Naive thymus-derived CD8-positive, alpha-beta T cell (primary cell): ENCODE data around the gene BMP7. TPM values are rescaled to one million over a fixed set of nuclear protein-coding genes. Genes with fewer than 3 reads are reported as not detected.

ENCODE experiments used
- ATAC-seq, 2 donors: fragments of 150-1000 bp; cut with Tn5 transposase in 1 of 2; sonication (Bioruptor Pico), chemical (Tn5 transposase) in 1 of 2; 1 replicate in 1 of 2; 2 replicates in 1 of 2; pipeline ENCODE4 v1.10.0; 2021; ENCODE audit warnings: mild to moderate bottlenecking in 2 of 2, moderate library complexity in 2 of 2
- POLR2A ChIA-PET: fragments of 350-600 bp; sonication (Branson Sonifier 250); formaldehyde crosslinking; loops from one replicate; lab custom pipeline; 2021; ENCODE audit warnings: antibody characterized with exemption; lab: Charles Lee
- DNase-seq, 10 donors: peaks; one replicate each; pipeline versions ENCODE4 v3.0.0 to v3.0.0-alpha.2; 2020 to 2022
- H3K27ac Mint-ChIP-seq, 10 donors: one replicate each; pipeline ENCODE4 v1.8.0; 2020 to 2022; ENCODE audit warnings: mild to moderate bottlenecking in 10 of 10, mixed read lengths in 10 of 10, moderate library complexity in 4 of 10, inconsistent platforms in 1 of 10
- H3K27me3 Mint-ChIP-seq, 5 donors: one replicate each; pipeline ENCODE4 v1.8.0; 2021 to 2022; ENCODE audit warnings: mixed read lengths in 5 of 5
- H3K36me3 Mint-ChIP-seq, 3 donors: one replicate each; pipeline ENCODE4 v1.8.0; 2020 to 2022; ENCODE audit warnings: mixed read lengths in 3 of 3, mild to moderate bottlenecking in 2 of 3, inconsistent platforms in 1 of 3
- H3K4me1 Mint-ChIP-seq, 4 donors: one replicate each; pipeline ENCODE4 v1.8.0; 2021 to 2022; ENCODE audit warnings: mixed read lengths in 4 of 4
- H3K4me3 Mint-ChIP-seq, 10 donors: one replicate each; pipeline ENCODE4 v1.8.0; 2020 to 2022; ENCODE audit warnings: mild to moderate bottlenecking in 10 of 10, mixed read lengths in 10 of 10, moderate library complexity in 6 of 10, inconsistent platforms in 1 of 10
- H3K9me3 Mint-ChIP-seq, 9 donors: one replicate each; pipeline ENCODE4 v1.8.0; 2020 to 2022; ENCODE audit warnings: mixed read lengths in 9 of 9, mild to moderate bottlenecking in 3 of 9, inconsistent platforms in 1 of 9, moderate library complexity in 1 of 9
- polyA plus RNA-seq, 3 donors: library from polyadenylated mRNA; unstranded; fragments of 300-500 nt; fragmentation: Illumina TruSeq; gene quantifications; one replicate each; pipeline ENCODE4 v1.2.3, GENCODE V29; 2021
- total RNA-seq, 8 experiments: library from RNA in 2 of 8; stranded (reverse) in 2 of 8; gene quantifications; one replicate each; pipeline ENCODE4 v1.2.3 and lab custom pipeline; 2021 to 2026

Gene BMP7
- total and polyA plus RNA-seq, 5 experiments from 2014 or later = not detected

- POLR2A ChIA-PET = no interaction called here
- no peaks in the 10 kb centered on the region for H3K36me3 Mint-ChIP-seq
These were observed 126.0 kb downstream of the BMP7 start for GRCh38 chr20:57140416-57140965.

GRCh38 chr20:57139342-57140093, 126.9 kb downstream of the BMP7 start:
- no peaks in the 10 kb centered on the region for H3K4me1 Mint-ChIP-seq
- DNase-seq (no peak), ATAC-seq (no peak)
- peaks cover 2 to 10% (median 10%) of the 10 kb centered on the region in 5 donors for H3K27me3 Mint-ChIP-seq
- H3K36me3 Mint-ChIP-seq = no peaks in the 10 kb centered on the region
- H3K9me3 Mint-ChIP-seq = peaks cover 0 to 2% (median 0%) of the 10 kb centered on the region in 9 donors
- POLR2A ChIA-PET = no interaction called here
- H3K27ac Mint-ChIP-seq = peak overlapping the region in 1 of 10 donors; percentile 20
- no peak overlapping the region for H3K4me3 Mint-ChIP-seq

More at GRCh38 chr20:57140416-57140965, 126.0 kb downstream of the BMP7 start:
- H3K4me1 Mint-ChIP-seq = no peaks in the 10 kb centered on the region
- H3K27ac Mint-ChIP-seq = no peak overlapping the region
- peaks cover 0 to 4% (median 0%) of the 10 kb centered on the region in 9 donors for H3K9me3 Mint-ChIP-seq
- no peak overlapping the region for H3K4me3 Mint-ChIP-seq
- no peak for ATAC-seq
- no peak for DNase-seq
- H3K27me3 Mint-ChIP-seq = peaks cover under 1 to 14% (median 5%) of the 10 kb centered on the region in 5 donors

- no peaks in the 10 kb centered on the region for H3K4me1 Mint-ChIP-seq
- no peak overlapping the region for H3K4me3 Mint-ChIP-seq
- H3K36me3 Mint-ChIP-seq = no peaks in the 10 kb centered on the region
- DNase-seq = no peak
- H3K27ac Mint-ChIP-seq = no peak overlapping the region
- no peak for ATAC-seq
- POLR2A ChIA-PET = no interaction called here
- peaks cover 0 to 4% (median 0%) of the 10 kb centered on the region in 9 donors for H3K9me3 Mint-ChIP-seq
- H3K27me3 Mint-ChIP-seq = peaks cover 2 to 21% (median 12%) of the 10 kb centered on the region in 5 donors
These were observed 128.0 kb downstream of the BMP7 start for GRCh38 chr20:57138198-57138995.

GRCh38 chr20:57137676-57138075, 128.8 kb downstream of the BMP7 start:
- POLR2A ChIA-PET = no interaction called here
- Mint-ChIP-seq H3K4me3 (no peak overlapping the region), H3K36me3 (no peaks in the 10 kb centered on the region), H3K9me3 (peaks cover 0 to 2% (median 0%) of the 10 kb centered on the region in 9 donors), H3K27me3 (peaks cover 2 to 24% (median 9%) of the 10 kb centered on the region in 5 donors), H3K4me1 (no peaks in the 10 kb centered on the region), H3K27ac (no peak overlapping the region)
- ATAC-seq = no peak
- DNase-seq = no peak

GRCh38 chr20:57136734-57137133, 129.7 kb downstream of the BMP7 start:
- ATAC-seq (no peak), DNase-seq (no peak)
- H3K9me3 Mint-ChIP-seq = peaks cover 0 to 2% (median 0%) of the 10 kb centered on the region in 9 donors
- H3K36me3 Mint-ChIP-seq = no peaks in the 10 kb centered on the region
- H3K4me1 Mint-ChIP-seq = no peaks in the 10 kb centered on the region
- H3K4me3 Mint-ChIP-seq = no peak overlapping the region
- H3K27ac Mint-ChIP-seq = no peak overlapping the region
- peaks cover 2 to 33% (median 12%) of the 10 kb centered on the region in 5 donors for H3K27me3 Mint-ChIP-seq
- POLR2A ChIA-PET = no interaction called here

- ATAC-seq (no peak), DNase-seq (no peak)
- peaks cover 2 to 39% (median 14%) of the 10 kb centered on the region in 5 donors for H3K27me3 Mint-ChIP-seq
- H3K27ac Mint-ChIP-seq = no peak overlapping the region
- H3K36me3 Mint-ChIP-seq = no peaks in the 10 kb centered on the region
- H3K4me1 Mint-ChIP-seq = no peaks in the 10 kb centered on the region
- H3K4me3 Mint-ChIP-seq = no peak overlapping the region
- H3K9me3 Mint-ChIP-seq = peaks cover 0 to 2% (median 0%) of the 10 kb centered on the region in 9 donors
- POLR2A ChIA-PET = no interaction called here
These were observed 130.6 kb downstream of the BMP7 start for GRCh38 chr20:57135875-57136274.

- Mint-ChIP-seq H3K4me3 (no peak overlapping the region), H3K4me1 (no peaks in the 10 kb centered on the region), H3K36me3 (no peaks in the 10 kb centered on the region), H3K9me3 (peaks cover 0 to 2% (median 0%) of the 10 kb centered on the region in 9 donors), H3K27me3 (peaks cover 2 to 39% (median 14%) of the 10 kb centered on the region in 5 donors), H3K27ac (no peak overlapping the region)
- ATAC-seq (no peak), DNase-seq (no peak)
- POLR2A ChIA-PET = no interaction called here
These were observed 131.6 kb downstream of the BMP7 start for GRCh38 chr20:57134804-57135203.

- H3K36me3 Mint-ChIP-seq = no peaks in the 10 kb centered on the region
- no peak overlapping the region for H3K27ac Mint-ChIP-seq
- peaks cover 2 to 39% (median 17%) of the 10 kb centered on the region in 5 donors for H3K27me3 Mint-ChIP-seq
- H3K9me3 Mint-ChIP-seq = peaks cover 0 to 2% (median 0%) of the 10 kb centered on the region in 9 donors
- no peak for DNase-seq
- ATAC-seq = no peak
- POLR2A ChIA-PET = no interaction called here
- H3K4me1 Mint-ChIP-seq = no peaks in the 10 kb centered on the region
- no peak overlapping the region for H3K4me3 Mint-ChIP-seq
These were observed 132.4 kb downstream of the BMP7 start for GRCh38 chr20:57133926-57134650.

- ATAC-seq = no peak
- no peak for DNase-seq
- H3K27me3 Mint-ChIP-seq = peaks cover 2 to 48% (median 22%) of the 10 kb centered on the region in 5 donors
- H3K4me1 Mint-ChIP-seq = no peaks in the 10 kb centered on the region
- H3K4me3 Mint-ChIP-seq = no peak overlapping the region
- no peaks in the 10 kb centered on the region for H3K36me3 Mint-ChIP-seq
- POLR2A ChIA-PET = no interaction called here
- H3K9me3 Mint-ChIP-seq = peaks cover 0 to 2% (median 0%) of the 10 kb centered on the region in 9 donors
- no peak overlapping the region for H3K27ac Mint-ChIP-seq
These were observed 134.6 kb downstream of the BMP7 start for GRCh38 chr20:57131601-57132391.

- peaks cover 0 to 5% (median 0%) of the 10 kb centered on the region in 4 donors for H3K4me1 Mint-ChIP-seq
- no peaks in the 10 kb centered on the region for H3K36me3 Mint-ChIP-seq
- POLR2A ChIA-PET = no interaction called here
- no peak overlapping the region for H3K4me3 Mint-ChIP-seq
- peaks cover 0 to 2% (median 0%) of the 10 kb centered on the region in 9 donors for H3K9me3 Mint-ChIP-seq
- peaks cover 2 to 55% (median 27%) of the 10 kb centered on the region in 5 donors for H3K27me3 Mint-ChIP-seq
- ATAC-seq (no peak), DNase-seq (no peak)
- H3K27ac Mint-ChIP-seq = no peak overlapping the region
These were observed 135.4 kb downstream of the BMP7 start for GRCh38 chr20:57131077-57131476.

- Mint-ChIP-seq H3K4me1 (peaks cover 0 to 5% (median 0%) of the 10 kb centered on the region in 4 donors), H3K27ac (no peak overlapping the region), H3K36me3 (no peaks in the 10 kb centered on the region), H3K4me3 (no peak overlapping the region), H3K9me3 (peaks cover 0 to 2% (median 0%) of the 10 kb centered on the region in 9 donors), H3K27me3 (peaks cover 2 to 61% (median 25%) of the 10 kb centered on the region in 5 donors)
- DNase-seq (no peak), ATAC-seq (no peak)
- POLR2A ChIA-PET = no interaction called here
These were observed 136.2 kb downstream of the BMP7 start for GRCh38 chr20:57130160-57130772.
